Activated CD8-positive, alpha-beta memory T cell treated with anti-CD3 and anti-CD28 coated beads, Interleukin-2, amount 50 U/mL, for 4 hours (primary cell): Measurements from ENCODE around the gene ADGRG3.
"Not testable (repeated sequence)": the region's sequence is repeated elsewhere in the genome, so short reads cannot be mapped to it uniquely, and the experiment has no call there.

Experiments
- DNase-seq: peaks from one replicate; pipeline ENCODE4 v3.0.0-alpha.2; 2020

ADGRG3 gene

GRCh38 chr16:57663917-57664661, 4.0 kb upstream of the ADGRG3 start:
- no peak for DNase-seq

- no peak for DNase-seq
Observed at GRCh38 chr16:57664662-57665025, 3.5 kb upstream of the ADGRG3 start.

DNA sequence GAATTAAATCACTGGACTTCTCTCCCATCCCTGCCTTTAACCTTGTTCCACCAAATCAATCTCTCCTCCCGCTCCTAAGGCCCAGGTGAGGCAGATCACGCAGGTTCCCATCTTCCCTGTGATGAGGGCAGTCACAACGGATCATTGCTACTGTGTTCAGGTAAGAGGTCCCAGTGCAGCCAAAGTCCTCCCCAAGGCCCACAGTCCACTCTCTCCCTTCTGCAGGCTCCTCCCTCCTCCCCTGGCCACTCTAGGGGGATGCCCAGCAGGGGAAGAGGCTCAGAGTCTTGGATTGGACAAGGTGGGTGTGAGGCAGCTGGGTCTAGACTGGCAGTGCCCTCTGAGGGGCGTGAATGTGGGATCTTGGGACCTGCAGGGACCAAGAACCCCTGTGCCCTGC, 2.6 kb upstream of the ADGRG3 start:
- no peak for DNase-seq

GRCh38 chr16:57666353-57667047, 1.6 kb upstream of the ADGRG3 start:
- DNase-seq, result no peak

DNA sequence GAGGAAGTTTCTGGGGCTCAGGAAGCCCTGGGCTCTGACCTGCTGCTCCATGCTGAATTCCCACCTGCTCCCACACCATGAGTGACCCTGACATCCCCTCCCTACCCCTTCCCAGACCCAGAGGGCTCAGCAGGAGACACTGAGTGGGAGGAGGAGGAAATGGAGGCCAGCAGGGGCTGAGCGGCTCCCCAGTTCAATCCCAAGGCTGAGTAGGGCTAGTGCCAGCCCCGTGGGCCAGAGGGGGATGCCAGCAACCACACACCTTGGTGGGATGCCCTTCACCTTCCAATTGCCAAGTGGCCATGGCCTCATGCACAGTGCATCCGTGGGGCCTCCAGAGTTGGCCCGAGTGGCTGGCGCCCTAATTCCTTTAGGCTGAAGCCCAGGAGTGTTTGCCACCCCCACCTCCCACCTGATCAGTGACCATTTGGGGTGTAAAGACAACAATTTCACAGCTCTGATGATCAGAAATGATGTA, 1.0 kb upstream of the ADGRG3 start:
- DNase-seq, result no peak

- DNase-seq, result no peak
Observed at GRCh38 chr16:57667526-57668262, 412 bp upstream of the ADGRG3 start.

GRCh38 chr16:57668630-57669475, 747 bp downstream of the ADGRG3 start:
- no peak for DNase-seq

DNA sequence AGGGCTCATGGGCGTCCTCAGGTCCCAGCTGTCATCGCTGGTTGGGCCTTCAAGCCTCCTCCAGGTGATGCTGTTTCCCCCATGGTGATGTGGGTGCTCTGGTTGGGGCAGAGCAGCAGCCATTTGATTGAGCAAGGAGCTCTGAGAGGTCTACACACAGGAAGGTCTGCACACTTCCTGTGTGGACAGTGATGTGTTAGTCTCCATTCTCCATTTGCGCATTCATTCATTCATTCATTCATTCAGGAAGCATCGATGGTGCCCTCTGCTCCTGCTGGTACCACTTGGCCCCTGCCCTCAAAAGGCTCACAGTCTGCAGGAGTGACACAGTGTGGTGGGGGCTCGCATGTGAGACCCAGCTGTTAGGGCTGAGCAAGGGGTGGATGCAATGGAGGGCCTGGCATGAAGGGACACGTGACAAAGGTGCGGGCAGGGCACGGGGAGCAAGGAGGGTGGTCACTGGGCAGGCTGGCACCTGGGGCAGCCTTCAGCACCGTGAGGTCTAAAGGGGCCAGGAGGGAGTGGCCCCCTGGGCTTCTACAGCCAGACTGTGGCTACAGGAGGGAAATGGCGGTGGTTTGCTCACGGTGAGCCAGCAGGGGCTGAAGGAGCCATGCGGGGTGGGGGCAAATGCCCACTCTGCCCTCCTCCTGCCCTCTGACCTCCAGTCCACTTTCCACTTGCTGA, 1.5 kb downstream of the ADGRG3 start:
- DNase-seq, result no peak

- no peak for DNase-seq
Observed at GRCh38 chr16:57670196-57670595, 2.1 kb downstream of the ADGRG3 start.

GRCh38 chr16:57671451-57671850, 3.3 kb downstream of the ADGRG3 start:
- DNase-seq, result not testable (repeated sequence)

DNA sequence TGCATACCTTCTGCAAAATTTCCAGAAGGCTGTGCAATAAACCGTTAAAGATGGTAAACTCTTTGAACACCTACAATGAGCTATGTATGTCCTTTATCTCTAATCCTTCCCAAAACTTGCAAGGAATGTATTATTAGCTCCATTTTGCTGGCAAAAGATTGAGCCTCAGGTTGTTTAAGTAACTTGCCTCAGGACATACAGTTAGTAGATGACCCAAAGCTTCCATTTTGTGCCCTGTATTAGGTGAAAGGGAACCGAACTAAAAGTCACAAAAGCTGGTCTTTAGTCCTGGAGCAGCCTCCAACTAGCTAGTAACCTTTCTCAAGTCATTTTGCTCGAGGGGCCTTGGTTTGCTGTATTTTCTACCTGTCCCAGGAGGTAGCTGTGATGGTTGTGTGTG, 4.3 kb downstream of the ADGRG3 start:
- no peak for DNase-seq

DNA sequence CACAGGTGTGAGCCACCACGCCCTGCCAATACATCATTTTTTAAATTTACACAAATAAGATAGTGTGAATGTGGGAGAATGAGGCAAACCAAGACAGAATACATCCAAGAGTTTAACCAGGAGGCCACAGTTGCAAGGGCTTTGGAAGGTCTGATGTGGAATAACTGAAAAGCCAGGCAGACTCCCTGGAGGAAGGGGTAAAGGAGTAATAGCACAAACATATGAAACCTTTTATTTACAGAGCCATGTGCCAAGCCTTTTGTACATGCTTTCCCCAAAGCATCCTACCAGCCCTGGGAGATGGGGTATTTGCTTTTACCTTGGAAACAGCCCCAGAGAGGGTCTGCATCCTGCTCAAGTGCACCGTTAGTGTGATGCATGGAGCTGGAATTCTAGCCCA, 4.7 kb downstream of the ADGRG3 start:
- no peak for DNase-seq

GRCh38 chr16:57675741-57676551, 7.8 kb downstream of the ADGRG3 start:
- no peak for DNase-seq

DNA sequence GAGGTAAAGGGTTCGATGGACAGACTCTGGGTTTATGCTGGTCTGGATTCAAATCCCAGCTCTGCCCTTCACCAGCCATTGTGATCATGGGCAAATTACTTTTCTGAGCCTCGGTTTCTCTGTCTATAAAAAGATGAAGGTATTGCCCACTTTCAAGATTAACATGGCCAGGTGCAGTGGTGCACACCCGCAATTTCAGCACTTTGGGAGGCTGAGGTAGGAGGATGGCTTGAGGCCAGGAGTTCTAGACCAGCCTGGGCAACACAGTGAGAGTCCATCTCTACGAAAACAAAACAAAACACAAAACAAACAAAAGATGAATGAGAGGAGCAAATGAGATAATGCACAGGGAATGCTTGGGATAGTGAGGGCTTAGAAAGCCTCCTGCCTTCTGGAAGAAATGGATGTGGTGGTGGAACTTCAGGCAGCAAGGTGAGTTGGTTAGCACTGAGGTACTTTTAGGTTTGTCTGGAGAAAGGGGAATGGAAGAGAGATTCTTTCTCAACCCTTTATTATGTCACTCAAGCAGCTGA, 8.5 kb downstream of the ADGRG3 start:
- DNase-seq, result no peak

GRCh38 chr16:57677622-57678369, 9.7 kb downstream of the ADGRG3 start:
- no peak for DNase-seq

DNA sequence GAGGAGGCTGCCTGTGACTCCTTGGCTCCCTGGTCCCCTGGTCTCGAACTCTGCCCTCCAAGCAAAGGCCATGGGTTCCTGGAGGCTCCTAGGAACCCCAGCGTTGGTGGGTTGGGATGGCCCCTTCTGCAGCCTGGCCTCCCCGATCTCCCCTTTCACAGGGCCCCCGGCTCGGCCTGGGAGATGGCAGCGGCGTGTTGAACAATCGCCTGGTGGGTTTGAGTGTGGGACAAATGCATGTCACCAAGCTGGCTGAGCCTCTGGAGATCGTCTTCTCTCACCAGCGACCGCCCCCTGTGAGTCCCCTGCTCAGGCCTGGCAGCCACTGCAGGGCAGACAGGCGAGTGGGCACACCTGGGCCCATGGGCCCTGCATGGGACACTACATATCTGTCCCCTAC, 10.9 kb downstream of the ADGRG3 start:
- DNase-seq, result no peak

DNA sequence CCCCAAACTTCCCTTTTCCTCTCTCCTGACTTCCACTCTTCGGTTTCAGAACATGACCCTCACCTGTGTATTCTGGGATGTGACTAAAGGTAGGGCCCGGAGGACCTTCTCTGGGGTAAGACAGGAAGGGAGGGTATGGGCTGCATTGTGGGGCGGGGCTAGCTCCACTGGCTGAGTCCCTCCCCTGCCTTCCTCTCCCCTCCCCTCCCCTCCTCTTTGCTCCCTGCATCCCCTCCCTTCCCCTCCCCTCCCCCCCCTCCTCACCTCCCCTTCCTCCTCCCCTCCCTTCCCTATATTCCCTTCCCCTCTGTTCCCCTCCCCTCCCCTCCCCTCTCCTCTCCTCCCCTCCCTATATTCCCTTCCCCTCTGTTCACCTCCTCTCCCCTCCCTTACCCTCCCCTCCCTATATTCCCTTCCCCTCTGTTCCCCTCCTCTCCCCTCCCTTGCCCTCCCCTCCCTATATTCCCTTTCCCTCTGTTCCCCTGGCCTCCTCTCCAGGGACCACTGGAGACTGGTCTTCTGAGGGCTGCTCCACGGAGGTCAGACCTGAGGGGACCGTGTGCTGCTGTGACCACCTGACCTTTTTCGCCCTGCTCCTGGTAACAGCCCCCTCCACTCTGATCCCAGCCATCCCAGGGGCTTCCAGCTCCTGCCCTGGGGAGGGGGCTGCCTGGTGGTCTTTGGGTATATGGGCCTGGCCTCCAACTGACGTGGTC, 11.8 kb downstream of the ADGRG3 start:
- no peak for DNase-seq

- DNase-seq, result no peak
Observed at GRCh38 chr16:57680842-57681375, 12.8 kb downstream of the ADGRG3 start.
